Amygdala (tissue), 56 donors: Measurements from ENCODE around the gene FOXI3.
"Not testable (repeated sequence)": the region's sequence is repeated elsewhere in the genome, so short reads cannot be mapped to it uniquely, and the experiment has no call there.

Experiments used
- DNase-seq, 56 donors: peaks; one replicate each; lab custom pipeline; 2025; lab: John Stamatoyannopoulos, UW

The FOXI3 gene

GRCh38 chr2:88442473-88442872, 10.0 kb downstream of the FOXI3 start:
- no peak for DNase-seq

GRCh38 chr2:88442061-88442460, 10.4 kb downstream of the FOXI3 start:
- no peak for DNase-seq

GRCh38 chr2:88437010-88437409, 15.5 kb downstream of the FOXI3 start:
- DNase-seq = no peak

GRCh38 chr2:88429929-88430328, 22.6 kb downstream of the FOXI3 start:
- DNase-seq = no peak

- DNase-seq = no peak
These were observed 28.8 kb downstream of the FOXI3 start for GRCh38 chr2:88423733-88424132.

GRCh38 chr2:88419051-88419450, 33.4 kb downstream of the FOXI3 start:
- not testable (repeated sequence) for DNase-seq

- no peak for DNase-seq
These were observed 36.4 kb downstream of the FOXI3 start for GRCh38 chr2:88416016-88416663.

- DNase-seq = not testable (repeated sequence)
These were observed 43.6 kb downstream of the FOXI3 start for GRCh38 chr2:88408870-88409269.

- no peak for DNase-seq
These were observed 52.3 kb downstream of the FOXI3 start for GRCh38 chr2:88400037-88400767.

GRCh38 chr2:88398180-88398579, 54.3 kb downstream of the FOXI3 start:
- no peak for DNase-seq
